Measurements from ENCODE around the gene RPS19BP1. TPM values are rescaled to one million over a fixed set of nuclear protein-coding genes. Genes with fewer than 3 reads are reported as not detected.
A peak's percentile ranks its signal among the peaks of the same experiment; 100 is the strongest.

RPS19BP1 gene
- total RNA-seq, 6 experiments from 2014 or later, result 31.0 to 104 (median 32.8) TPM

- intact Hi-C loops (cut with DNase I), result loop anchor here in 1 of 2 donors (5.0 kb wide), 1 partner anchor 35 kb away; no protein-coding TSS in a partner anchor
- Histone ChIP-seq H3K36me3 (no peaks in the 10 kb centered on the region), H3K9me3 (no peaks in the 10 kb centered on the region), H3K27ac (no peak overlapping the region), H3K4me1 (no peaks in the 10 kb centered on the region), H3K27me3 (no peaks in the 10 kb centered on the region), H3K4me3 (no peak overlapping the region)
- 50% methylated on average over 1 of the region's 3 CpGs for WGBS (ENCODE audit: insufficient coverage, low coverage, low lambda C conversion rate, missing lambda C conversion rate)
- ATAC-seq (no peak), DNase-seq (peak in 1 of 3 donors; percentile 17)
- no peak for TF ChIP-seq CTCF (IDR thresholded peaks at IDR 0.05)
Observed at GRCh38 chr22:39492186-39492585, 40.4 kb downstream of the RPS19BP1 start.

- WGBS (ENCODE audit: insufficient coverage, low coverage, low lambda C conversion rate, missing lambda C conversion rate), result 51% methylated on average over 4 of the region's 6 CpGs
- intact Hi-C loops (cut with DNase I), result loop anchor here in 1 of 2 donors (5.0 kb wide), 1 partner anchor 36 kb away; no protein-coding TSS in a partner anchor
- peak in 1 of 3 donors; percentile 34 for DNase-seq
- Histone ChIP-seq H3K36me3 (no peaks in the 10 kb centered on the region), H3K27me3 (no peaks in the 10 kb centered on the region), H3K4me1 (no peaks in the 10 kb centered on the region), H3K27ac (no peak overlapping the region), H3K4me3 (no peak overlapping the region), H3K9me3 (no peaks in the 10 kb centered on the region)
- ATAC-seq, result no peak
- TF ChIP-seq POLR2A (IDR thresholded peaks at IDR 0.05) (no peak), CTCF (IDR thresholded peaks at IDR 0.05) (no peak)
Observed at GRCh38 chr22:39491696-39492095, 40.9 kb downstream of the RPS19BP1 start.

- Histone ChIP-seq H3K27me3 (no peaks in the 10 kb centered on the region), H3K27ac (no peak overlapping the region), H3K36me3 (no peaks in the 10 kb centered on the region), H3K4me3 (no peak overlapping the region), H3K4me1 (no peaks in the 10 kb centered on the region), H3K9me3 (no peaks in the 10 kb centered on the region)
- intact Hi-C loops (cut with DNase I), result loop anchor here in 1 of 2 donors (5.0 kb wide), 1 partner anchor 36 kb away; no protein-coding TSS in a partner anchor
- no CpG with 5 or more reads among the region's 9 CpGs for WGBS (ENCODE audit: insufficient coverage, low coverage, low lambda C conversion rate, missing lambda C conversion rate)
- TF ChIP-seq POLR2A (IDR thresholded peaks at IDR 0.05), result no peak
- no peak for TF ChIP-seq CTCF (IDR thresholded peaks at IDR 0.05)
- DNase-seq (peak in 1 of 3 donors; percentile 41), ATAC-seq (no peak)
Observed at GRCh38 chr22:39490966-39491680, 41.4 kb downstream of the RPS19BP1 start.

GRCh38 chr22:39490135-39490798 is 42.3 kb downstream of the RPS19BP1 start:
- WGBS (ENCODE audit: insufficient coverage, low coverage, low lambda C conversion rate, missing lambda C conversion rate), result 22% methylated on average over 6 of the region's 13 CpGs
- Histone ChIP-seq H3K9me3 (no peaks in the 10 kb centered on the region), H3K27ac (no peak overlapping the region), H3K36me3 (no peaks in the 10 kb centered on the region), H3K4me3 (no peak overlapping the region), H3K4me1 (no peaks in the 10 kb centered on the region), H3K27me3 (no peaks in the 10 kb centered on the region)
- DNase-seq (peak; percentile 80 to 86 (median 86)), ATAC-seq (peak; percentile 88 to 96 (median 90))
- intact Hi-C loops (cut with DNase I), result loop anchor here in 1 of 2 donors (5.0 kb wide), 1 partner anchor 37 kb away; no protein-coding TSS in a partner anchor
- TF ChIP-seq CTCF (IDR thresholded peaks at IDR 0.05) (no peak), POLR2A (IDR thresholded peaks at IDR 0.05) (no peak)
